GM12878 (cell line): ENCODE data around the gene CYSRT1. TPM values are rescaled to one million over a fixed set of nuclear protein-coding genes. Genes with fewer than 3 reads are reported as not detected.

Source experiments
- ATAC-seq: fragments of 200-7000 bp; cut with Tn5 transposase; 3 replicates; pipeline ENCODE4 v1.9.1; 2020; ENCODE audit warnings: mild to moderate bottlenecking, moderate library complexity
- BruUV-seq: library from RNA; stranded (reverse); fragments of 400-500 nt; replicated peaks from 2 replicates; lab custom pipeline; 2021; lab: Mats Ljungman, UMichigan
- CTCF ChIA-PET: fragments of 300-600 bp; sonication (Branson Sonifier 250); formaldehyde crosslinking; extraction: SDS; loops from one replicate; lab custom pipeline; 2021; ENCODE audit warnings: inconsistent platforms; lab: Yijun Ruan, JAX
- POLR2A ChIA-PET: fragments of 350-600 bp; formaldehyde crosslinking; extraction: SDS; loops from one replicate; lab custom pipeline; 2021; ENCODE audit warnings: inconsistent platforms; lab: Charles Lee
- RAD21 ChIA-PET: fragments of 300-600 bp; sonication (Branson Sonifier 250); formaldehyde crosslinking; loops from one replicate; lab custom pipeline; 2023; ENCODE audit warnings: antibody characterized with exemption; ENCODE audit not compliant: unreplicated experiment; lab: Charles Lee
- SMC1A ChIA-PET: fragments of 300-600 bp; sonication (Branson Sonifier 250); formaldehyde crosslinking; loops from one replicate; lab custom pipeline; 2023; ENCODE audit not compliant: unreplicated experiment, uncharacterized antibody; lab: Charles Lee
- DNase-seq: peaks from one replicate; pipeline ENCODE4 v3.0.0-alpha.2; 2011; ENCODE audit warnings: low read depth, low spot score
- FAIRE-seq: peaks from 3 replicates; lab custom pipeline; 2011; peaks lifted over from hg19 to GRCh38; lab: Jason Lieb, UNC
- H2AFZ ChIP-seq: 2 replicates; pipeline ENCODE4 v1.6.0; 2011; ENCODE audit warnings: low read depth, low read length, control low read depth; ENCODE audit not compliant: control insufficient read depth
- H3K27ac ChIP-seq: 2 replicates; pipeline ENCODE4 v1.5.1; 2011; ENCODE audit warnings: control low read depth; ENCODE audit not compliant: control insufficient read depth, insufficient read depth
- H3K27me3 ChIP-seq, 2 experiments: replicated peaks in 1 of 2; 2 replicates each; pipeline versions ENCODE4 v1.6.0 to v1.6.1; 2011; ENCODE audit warnings: low read length in 1 of 2; ENCODE audit not compliant: control insufficient read depth in 2 of 2, insufficient read depth in 2 of 2
- H3K36me3 ChIP-seq, 2 experiments: 2 replicates each; pipeline ENCODE4 v1.5.1; 2011; ENCODE audit warnings: low read length in 1 of 2; ENCODE audit not compliant: control insufficient read depth in 2 of 2, insufficient read depth in 2 of 2
- H3K4me1 ChIP-seq: 2 replicates; pipeline ENCODE4 v1.6.1; 2011; ENCODE audit warnings: mild to moderate bottlenecking, low read length, moderate library complexity, mixed read lengths; ENCODE audit not compliant: control insufficient read depth, insufficient read depth
- H3K4me2 ChIP-seq: 2 replicates; pipeline ENCODE4 v1.6.0; 2011; ENCODE audit warnings: control low read depth; ENCODE audit not compliant: control insufficient read depth, insufficient read depth
- H3K4me3 ChIP-seq: fragments of 200-600 bp; sonication (generic); 2 replicates; pipeline ENCODE4 v1.5.1; 2016
- H3K79me2 ChIP-seq: 2 replicates; pipeline ENCODE4 v1.6.0; 2011; ENCODE audit warnings: low read length; ENCODE audit not compliant: control insufficient read depth, insufficient read depth
- H3K9ac ChIP-seq: 2 replicates; pipeline ENCODE4 v1.8.0; 2011; ENCODE audit warnings: low read length, control low read depth, mixed read lengths; ENCODE audit not compliant: control insufficient read depth, insufficient read depth
- H3K9me3 ChIP-seq: replicated peaks from 3 replicates; pipeline ENCODE4 v1.5.1; 2011; ENCODE audit warnings: mild to moderate bottlenecking, low read length; ENCODE audit not compliant: control insufficient read depth, insufficient read depth
- H4K20me1 ChIP-seq: 2 replicates; pipeline ENCODE4 v1.6.0; 2011; ENCODE audit not compliant: control insufficient read depth, insufficient read depth
- BRCA1 ChIP-seq: IDR thresholded peaks from 2 replicates; pipeline ENCODE4 v1.6.1; 2011; ENCODE audit warnings: low read depth, low read length, improper control_type of control experiment
- CUX1 ChIP-seq: IDR thresholded peaks from 2 replicates; pipeline ENCODE4 v1.6.1; 2012; ENCODE audit warnings: improper control_type of control experiment, low read depth, low read length; ENCODE audit not compliant: insufficient replicate concordance
- EZH2 ChIP-seq: IDR thresholded peaks from 2 replicates; pipeline ENCODE4 v1.6.1; 2012; ENCODE audit warnings: low read depth, mild to moderate bottlenecking, control low read depth, inconsistent platforms, low read length, borderline replicate concordance; ENCODE audit not compliant: control insufficient read depth
- IRF5 ChIP-seq: fragments of 450-650 bp; IDR thresholded peaks from 2 replicates; pipeline ENCODE4 v1.6.1; 2017; ENCODE audit warnings: borderline replicate concordance
- MLLT1 ChIP-seq: fragments of 450-650 bp; IDR thresholded peaks from 2 replicates; pipeline ENCODE4 v1.6.1; 2016; ENCODE audit warnings: mild to moderate bottlenecking
- RCOR1 ChIP-seq: conservative IDR thresholded peaks from 2 replicates; pipeline ENCODE4 v1.6.1; 2012; ENCODE audit warnings: low read depth, low read length, improper control_type of control experiment
- WGBS: methylation state at CpG from one replicate; pipeline ENCODE4 v1.1.6; 2016; ENCODE audit warnings: low lambda C conversion rate; ENCODE audit not compliant: insufficient replicate concordance, insufficient coverage; ENCODE audit errors: missing lambda C conversion rate; 5-methylcytosine and 5-hydroxymethylcytosine counted together
- in situ Hi-C: fragments of 300-500 bp; cut with MboI; formaldehyde crosslinking; loops from 9 replicates; pipeline ENCODE4 v1.14.3; 2018; ENCODE audit warnings: mixed read lengths
- intact Hi-C: fragments of 100-400 bp; cut with micrococcal nuclease; formaldehyde crosslinking; loops from one replicate; pipeline ENCODE4 v1.14.2; 2022; ENCODE audit not compliant: unreplicated experiment
- polyA plus RNA-seq, 11 experiments: library from polyadenylated mRNA; depleted of rRNA in 4 of 11; unstranded in 6 of 11; stranded (reverse) in 5 of 11; fragments of >200 nt; fragmentation: Nextera tagmentation in 4 of 11; fragmentation: Illumina TruSeq in 1 of 11; extraction: Ambion mirVana in 4 of 11; extraction: Trizol in 1 of 11; gene quantifications; 1 replicate in 1 of 11; 2 replicates in 10 of 11; pipeline versions ENCODE4 v1.2.1 to v1.2.3, GENCODE V29; 2011 to 2016; ENCODE audit warnings: inconsistent platforms in 2 of 11, missing spikeins in 2 of 11, low read depth in 1 of 11
- total RNA-seq, 4 experiments: library from RNA; depleted of rRNA in 3 of 4; stranded (reverse); fragments of >200 nt in 3 of 4; fragmentation: Illumina TruSeq in 1 of 4; extraction: Trizol in 1 of 4; gene quantifications; 2 replicates each; pipeline versions ENCODE4 v1.2.1 to v1.2.3, GENCODE V29; 2013 to 2021

Gene CYSRT1
- total and polyA plus RNA-seq, 10 of the 15 experiments (the other 5 are each of a cell fraction or from before 2014, with no cell fraction given), result 0.24 to 3.6 (median 0.97) TPM; not detected in 1

GRCh38 chr9:137266162-137266527 lies 41.2 kb downstream of the CYSRT1 start:
- in situ Hi-C loops, result no loop called here
- Histone ChIP-seq H3K79me2 (0 out of 2 replicates have a peak, but pooled peaks cover 2% of the 10 kb centered on the region), H3K4me2 (no peak overlapping the region), H3K4me3 (no peak overlapping the region), H3K4me1 (peaks cover 17% of the 10 kb centered on the region), H3K27me3 (no peaks in the 10 kb centered on the region), H2AFZ (no peak overlapping the region), H3K9ac (no peak overlapping the region), H3K27ac (no peak overlapping the region), H3K36me3 (peaks cover 6 to 16% of the 10 kb centered on the region in 2 experiments; a peak in 3 of 4 replicates), H3K9me3 (no peaks in the 10 kb centered on the region), H4K20me1 (no peaks in the 10 kb centered on the region)
- intact Hi-C loops, result no loop called here
- POLR2A ChIA-PET, result interaction anchor here (2.4 kb wide), 1 partner anchor 10 kb away, joined by 13 read pairs; the partner anchor contains the start of gene NELFB
- SMC1A ChIA-PET, result no interaction called here
- no peak for ATAC-seq
- FAIRE-seq, result no peak
- TF ChIP-seq CUX1, result no peak
- TF ChIP-seq BRCA1, result no peak
- TF ChIP-seq MLLT1, result no peak
- no peak for TF ChIP-seq EZH2
- no peak for TF ChIP-seq IRF5
- TF ChIP-seq RCOR1, result no peak
- no peak for DNase-seq
- no TSS peak for BruUV-seq
- CTCF ChIA-PET, result interaction anchor here (0.7 kb wide), 1 partner anchor 25 kb away, joined by 4 read pairs; no protein-coding TSS in a partner anchor
- RAD21 ChIA-PET, result interaction anchor here (1.2 kb wide), 1 partner anchor 29 kb away, joined by 4 read pairs; no protein-coding TSS in a partner anchor
- WGBS, result 89% methylated on average over 15 of the region's 15 CpGs
